K562 (cell line): Measurements from ENCODE around the gene TP53RK. TPM values are rescaled to one million over a fixed set of nuclear protein-coding genes. Genes with fewer than 3 reads are reported as not detected.

Experiments
- ATAC-seq: fragments of 200-7000 bp; cut with Tn5 transposase; 3 replicates; pipeline ENCODE4 v1.9.1; 2020; ENCODE audit warnings: moderate library complexity
- BruUV-seq: library from RNA; stranded (reverse); fragments of 400-500 nt; replicated peaks from 2 replicates; lab custom pipeline; 2021; lab: Mats Ljungman, UMichigan
- CTCF ChIA-PET: fragments of 300-600 bp; formaldehyde crosslinking; extraction: SDS; loops from one replicate; lab custom pipeline; 2021; ENCODE audit warnings: low intra/inter-chr PET ratio; lab: Yijun Ruan, JAX
- POLR2A ChIA-PET: fragments of 300-600, 350-650 bp; sonication (Branson Sonifier 250); formaldehyde crosslinking; extraction: SDS; loops from one replicate; lab custom pipeline; 2021; ENCODE audit warnings: antibody characterized with exemption, inconsistent platforms; lab: Yijun Ruan, JAX
- DNase-seq, 4 experiments: peaks; one replicate each; pipeline versions ENCODE4 v3.0.0 to v3.0.0-alpha.2; 2011 to 2018; ENCODE audit warnings: low spot score in 3 of 4, mixed read lengths in 3 of 4; ENCODE audit errors: extremely low read depth in 1 of 4
- FAIRE-seq: peaks from 2 replicates; lab custom pipeline; 2011; peaks lifted over from hg19 to GRCh38; lab: Jason Lieb, UNC
- H2AFZ ChIP-seq: 2 replicates; pipeline ENCODE4 v1.6.0; 2011; ENCODE audit warnings: low read depth, low read length, control low read depth, inconsistent platforms
- H3K27ac ChIP-seq: fragments of 200-600 bp; 3 replicates; pipeline ENCODE4 v1.8.0; 2011; ENCODE audit warnings: low read depth, mild to moderate bottlenecking, control low read depth, inconsistent platforms, low read length, moderate library complexity, mixed read lengths; ENCODE audit errors: extremely low read depth
- H3K27me3 ChIP-seq, 2 experiments: fragments of 300-600 bp in 1 of 2; 2 replicates in 1 of 2; 3 replicates in 1 of 2; pipeline versions ENCODE4 v1.6.0 to v1.8.0; 2011; ENCODE audit warnings: inconsistent platforms in 2 of 2, low read length in 2 of 2, mild to moderate bottlenecking in 1 of 2, mixed read lengths in 1 of 2, moderate library complexity in 1 of 2; ENCODE audit not compliant: control insufficient read depth in 2 of 2, insufficient read depth in 2 of 2
- H3K36me3 ChIP-seq: fragments of 300-600 bp; 3 replicates; pipeline ENCODE4 v1.8.0; 2011; ENCODE audit warnings: mild to moderate bottlenecking, low read length, inconsistent platforms; ENCODE audit not compliant: control insufficient read depth, insufficient read depth
- H3K4me1 ChIP-seq, 2 experiments: fragments of 200-600 bp in 1 of 2; replicated peaks in 1 of 2; 2 replicates in 1 of 2; 3 replicates in 1 of 2; pipeline versions ENCODE4 v1.5.1 to v1.8.0; 2011; ENCODE audit warnings: inconsistent platforms in 2 of 2, low read length in 2 of 2, mild to moderate bottlenecking in 1 of 2, mixed read lengths in 1 of 2, moderate library complexity in 1 of 2; ENCODE audit not compliant: control insufficient read depth in 2 of 2, insufficient read depth in 2 of 2
- H3K4me2 ChIP-seq: 2 replicates; pipeline ENCODE4 v1.6.1; 2011; ENCODE audit warnings: low read length, control low read depth, inconsistent platforms, mixed read lengths; ENCODE audit not compliant: insufficient read depth
- H3K4me3 ChIP-seq: fragments of 200-600 bp; sonication (generic), shearing (Covaris generic); 2 replicates; pipeline ENCODE4 v1.5.1; 2016; ENCODE audit warnings: control low read depth, inconsistent platforms
- H3K79me2 ChIP-seq: fragments of 200-600 bp; 3 replicates; pipeline ENCODE4 v1.8.0; 2011; ENCODE audit warnings: low read length, inconsistent platforms; ENCODE audit not compliant: control insufficient read depth, insufficient read depth
- H3K9ac ChIP-seq, 2 experiments: 2 replicates each; pipeline versions ENCODE4 v1.6.0 to v1.6.1; 2011; ENCODE audit warnings: low read depth in 2 of 2, low read length in 2 of 2, control low read depth in 1 of 2, inconsistent platforms in 1 of 2, mild to moderate bottlenecking in 1 of 2, mixed read lengths in 1 of 2; ENCODE audit not compliant: insufficient read depth in 1 of 2
- H3K9me1 ChIP-seq: one replicate; pipeline ENCODE4 v1.6.0; 2011; ENCODE audit warnings: inconsistent platforms, mild to moderate bottlenecking, low read length, moderate library complexity; ENCODE audit not compliant: control insufficient read depth, insufficient read depth
- H3K9me3 ChIP-seq: replicated peaks from 2 replicates; pipeline ENCODE4 v1.5.1; 2011; ENCODE audit warnings: low read depth, low read length, inconsistent platforms; ENCODE audit not compliant: control insufficient read depth, insufficient read depth
- H4K20me1 ChIP-seq: replicated peaks from 2 replicates; pipeline ENCODE4 v1.6.1; 2011; ENCODE audit warnings: low read length, inconsistent platforms, mixed read lengths; ENCODE audit not compliant: control insufficient read depth, insufficient read depth
- CEBPG ChIP-seq, 3 experiments: fragments of 200-800 bp in 1 of 3; sonication (Bioruptor generic) in 1 of 3; sonication (generic) in 1 of 3; formaldehyde crosslinking in 1 of 3; IDR thresholded peaks in 2 of 3; conservative IDR thresholded peaks in 1 of 3; 2 replicates each; pipeline versions ENCODE4 v1.6.1 to v1.8.0; 2016 to 2022; ENCODE audit warnings: missing compliant biosample characterization in 2 of 3, missing genetic modification characterization in 2 of 3, mild to moderate bottlenecking in 1 of 3, missing genetic modification reagents in 1 of 3
- MEIS2 ChIP-seq: fragments of 450-650 bp; IDR thresholded peaks from 2 replicates; pipeline ENCODE4 v1.6.1; 2014; ENCODE audit warnings: mild to moderate bottlenecking; ENCODE audit not compliant: partially characterized antibody
- PBX2 ChIP-seq, 2 experiments: IDR thresholded peaks in 1 of 2; conservative IDR thresholded peaks in 1 of 2; 2 replicates each; pipeline ENCODE4 v1.6.1; 2016; ENCODE audit warnings: low read depth in 2 of 2, mild to moderate bottlenecking in 1 of 2, missing compliant biosample characterization in 1 of 2, missing genetic modification characterization in 1 of 2, moderate library complexity in 1 of 2
- ZNF134 ChIP-seq: fragments of 250-450 bp; sonication (Bioruptor Pico); conservative IDR thresholded peaks from 2 replicates; pipeline ENCODE4 v1.4.0; 2020
- WGBS: fragments of 100-300 bp; shearing (Covaris generic); methylation state at CpG from one replicate; pipeline ENCODE4 v1.1.6; 2016; ENCODE audit warnings: low coverage, mixed read lengths; ENCODE audit not compliant: insufficient coverage; ENCODE audit errors: missing lambda C conversion rate; 5-methylcytosine and 5-hydroxymethylcytosine counted together
- in situ Hi-C: fragments of 300-500 bp; cut with MboI; formaldehyde crosslinking; loops from 4 replicates; pipeline ENCODE4 v1.15.0; 2018; ENCODE audit warnings: inconsistent platforms, mixed read lengths
- intact Hi-C: fragments of 100-400 bp; cut with micrococcal nuclease; formaldehyde crosslinking; loops from 2 replicates; pipeline ENCODE4 v1.14.2; 2022
- polyA plus RNA-seq, 8 experiments: library from polyadenylated mRNA; depleted of rRNA in 4 of 8; stranded (reverse) in 5 of 8; unstranded in 3 of 8; fragments of >200 nt; fragmentation: Nextera tagmentation in 2 of 8; fragmentation: Illumina TruSeq in 1 of 8; extraction: Ambion mirVana in 2 of 8; extraction: Trizol in 1 of 8; gene quantifications; 2 replicates each; pipeline versions ENCODE4 v1.2.1 to v1.2.3, GENCODE V29; 2011 to 2014; ENCODE audit warnings: inconsistent platforms in 1 of 8, missing spikeins in 1 of 8
- total RNA-seq, 7 experiments: library from RNA; depleted of rRNA in 6 of 7; stranded (reverse); fragments of >200 nt in 6 of 7; fragmentation: Illumina TruSeq in 2 of 7; extraction: Trizol in 2 of 7; gene quantifications; 2 replicates each; pipeline versions ENCODE4 v1.2.1 to v1.2.3, GENCODE V29; 2011 to 2021; ENCODE audit warnings: low replicate concordance in 1 of 7
- TF ChIP-seq, protein P1 (sequence below), 2 experiments: fragments of 450-650 bp in 1 of 2; sonication (generic) in 1 of 2; formaldehyde crosslinking in 1 of 2; IDR thresholded peaks in 1 of 2; conservative IDR thresholded peaks in 1 of 2; 2 replicates each; pipeline versions ENCODE4 v1.6.1 to v1.8.1; 2016 to 2023; ENCODE audit warnings: mild to moderate bottlenecking in 2 of 2, moderate library complexity in 2 of 2, inconsistent platforms in 1 of 2, missing genetic modification reagents in 1 of 2
- TF ChIP-seq, protein P2 (sequence below): sonication (generic); formaldehyde crosslinking; IDR thresholded peaks from 2 replicates; pipeline ENCODE4 v1.8.1; 2023; ENCODE audit warnings: mild to moderate bottlenecking, missing genetic modification reagents

TP53RK gene
- total and polyA plus RNA-seq, 9 of the 15 experiments (the other 6 are each of a cell fraction or from before 2014, with no cell fraction given), result 2.9 to 43.5 (median 17.2) TPM

- H3K36me3 ChIP-seq, result no peaks in the 10 kb centered on the region
- H3K27ac ChIP-seq, result no peak overlapping the region
- DNase-seq, result no peak
- in situ Hi-C loops (no loop called here), intact Hi-C loops (no loop called here)
- FAIRE-seq, result no peak
- TF ChIP-seq, protein P1, sequence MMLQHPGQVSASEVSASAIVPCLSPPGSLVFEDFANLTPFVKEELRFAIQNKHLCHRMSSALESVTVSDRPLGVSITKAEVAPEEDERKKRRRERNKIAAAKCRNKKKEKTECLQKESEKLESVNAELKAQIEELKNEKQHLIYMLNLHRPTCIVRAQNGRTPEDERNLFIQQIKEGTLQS (IDR thresholded peaks at IDR 0.05), result 0 out of 2 replicates have a peak, but pooled peaks have one; percentile 11
- TF ChIP-seq, protein P1 (CRISPR knock-in tag; conservative IDR thresholded peaks at IDR 0.05), result no peak
- TF ChIP-seq PBX2 (CRISPR knock-in tag; IDR thresholded peaks at IDR 0.05; ENCODE audit: low read depth), result no peak
- TF ChIP-seq PBX2 (tag; conservative IDR thresholded peaks at IDR 0.05; ENCODE audit: low read depth), result peak; percentile 63
- TF ChIP-seq CEBPG (CRISPR knock-in tag; IDR thresholded peaks at IDR 0.05), result no peak
- 0 out of 4 replicates have a peak, but pooled peaks of 1 of the 2 experiments have one; percentile 26 for TF ChIP-seq CEBPG (tag; conservative IDR thresholded peaks at IDR 0.05 in 1 of 2, IDR thresholded peaks at IDR 0.05 in 1 of 2)
- TF ChIP-seq, protein P2, sequence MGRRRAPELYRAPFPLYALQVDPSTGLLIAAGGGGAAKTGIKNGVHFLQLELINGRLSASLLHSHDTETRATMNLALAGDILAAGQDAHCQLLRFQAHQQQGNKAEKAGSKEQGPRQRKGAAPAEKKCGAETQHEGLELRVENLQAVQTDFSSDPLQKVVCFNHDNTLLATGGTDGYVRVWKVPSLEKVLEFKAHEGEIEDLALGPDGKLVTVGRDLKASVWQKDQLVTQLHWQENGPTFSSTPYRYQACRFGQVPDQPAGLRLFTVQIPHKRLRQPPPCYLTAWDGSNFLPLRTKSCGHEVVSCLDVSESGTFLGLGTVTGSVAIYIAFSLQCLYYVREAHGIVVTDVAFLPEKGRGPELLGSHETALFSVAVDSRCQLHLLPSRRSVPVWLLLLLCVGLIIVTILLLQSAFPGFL (CRISPR knock-in tag), result no peak
- TF ChIP-seq MEIS2, result peak; percentile 47
- no peak for TF ChIP-seq ZNF134 (CRISPR knock-in tag)
- no peaks in the 10 kb centered on the region for H3K79me2 ChIP-seq
- H3K4me2 ChIP-seq, result no peak overlapping the region
- no peak overlapping the region for H3K9ac ChIP-seq
- ChIA-PET CTCF (no interaction called here), POLR2A (no interaction called here)
- no peaks in the 10 kb centered on the region for H3K9me3 ChIP-seq
- no peak overlapping the region for H3K4me3 ChIP-seq
- ATAC-seq, result no peak
- H4K20me1 ChIP-seq, result no peaks in the 10 kb centered on the region; the same call in 1 of the 2 replicates
- no TSS peak for BruUV-seq
- peaks cover 0 to 12% of the 10 kb centered on the region in 2 experiments; a peak in 1 of 5 replicates for H3K27me3 ChIP-seq
- no peak overlapping the region for H2AFZ ChIP-seq
- H3K9me1 ChIP-seq, result no peaks in the 10 kb centered on the region
- WGBS, result 7% methylated on average over 2 of the region's 2 CpGs
- no peaks in the 10 kb centered on the region for H3K4me1 ChIP-seq
These were observed 46.2 kb upstream of the TP53RK start for GRCh38 chr20:46735436-46735835.
